ENCODE data around the gene BMAL1. TPM values are rescaled to one million over a fixed set of nuclear protein-coding genes. Genes with fewer than 3 reads are reported as not detected.

The BMAL1 gene
- total RNA-seq, 1 experiment from 2014 or later: 3.3 TPM

DNA sequence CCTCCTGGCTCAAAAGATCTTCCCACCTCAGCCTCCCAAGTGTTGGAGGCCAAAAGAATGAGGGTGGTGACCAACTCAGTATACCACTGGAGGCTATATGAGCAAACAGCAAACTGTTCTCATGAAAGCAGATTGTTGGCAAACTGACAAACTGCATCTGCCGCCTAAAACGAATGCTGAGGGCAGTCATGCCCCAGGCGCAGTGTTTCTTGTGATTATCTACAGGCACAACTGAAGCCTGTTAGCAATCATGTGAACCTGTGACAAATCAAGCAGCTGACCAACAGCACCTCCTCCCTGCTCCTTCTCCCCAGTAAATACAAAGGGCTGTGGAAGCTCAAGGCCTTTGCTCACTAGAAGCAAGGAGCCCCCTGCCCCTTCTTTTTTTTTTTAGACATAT is 137.6 kb downstream of the BMAL1 start:
- no peak overlapping the region for H3K27ac ChIP-seq (ENCODE audit: insufficient read length, low read depth, low read length)
- no peak overlapping the region for H2BK12ac ChIP-seq (ENCODE audit: insufficient read length, low read depth, low read length)
- no peak overlapping the region for H2BK120ac ChIP-seq (ENCODE audit: low read depth, low read length, poor library complexity, severe bottlenecking)
- no peak overlapping the region for H3K4ac ChIP-seq (ENCODE audit: low read depth, low read length)
- no peak overlapping the region for H2BK15ac ChIP-seq (ENCODE audit: low read depth, low read length)
- no peak overlapping the region for H2AFZ ChIP-seq (ENCODE audit: low read length)
- no peaks in the 10 kb centered on the region for H3K4me1 ChIP-seq (ENCODE audit: insufficient read depth, low read length)
- no peak overlapping the region for H3T11ph ChIP-seq (ENCODE audit: low read length)
- no peaks in the 10 kb centered on the region for H4K20me1 ChIP-seq (ENCODE audit: control insufficient read depth, insufficient read depth, insufficient read length)
- no peaks in the 10 kb centered on the region for H3K27me3 ChIP-seq (ENCODE audit: insufficient read depth, low read length)
- no peak overlapping the region for H3K23ac ChIP-seq (ENCODE audit: insufficient read length, low read depth, low read length)
- H3K14ac ChIP-seq (ENCODE audit: insufficient read depth, low read length): no peak overlapping the region
- Mint-ChIP-seq H3K4me1 (no peaks in the 10 kb centered on the region), H3K36me3 (ENCODE audit: insufficient read depth in 1 of 3, low read depth in 3 of 3) (peaks cover 10 to 32% (median 26%) of the 10 kb centered on the region in 3 experiments), H3K9me3 (no peaks in the 10 kb centered on the region), H3K4me3 (no peak overlapping the region), H3K27me3 (ENCODE audit: low read depth) (no peaks in the 10 kb centered on the region), H3K27ac (no peak overlapping the region)
- DNase-seq: no peak
- H4K8ac ChIP-seq (replicated peaks; ENCODE audit: insufficient read length, low read depth, low read length): no peak overlapping the region
- WGBS (ENCODE audit: extremely low coverage, insufficient read length, low lambda C conversion rate): no CpG with 5 or more reads among the region's 3 CpGs
- TF ChIP-seq, protein P1, sequence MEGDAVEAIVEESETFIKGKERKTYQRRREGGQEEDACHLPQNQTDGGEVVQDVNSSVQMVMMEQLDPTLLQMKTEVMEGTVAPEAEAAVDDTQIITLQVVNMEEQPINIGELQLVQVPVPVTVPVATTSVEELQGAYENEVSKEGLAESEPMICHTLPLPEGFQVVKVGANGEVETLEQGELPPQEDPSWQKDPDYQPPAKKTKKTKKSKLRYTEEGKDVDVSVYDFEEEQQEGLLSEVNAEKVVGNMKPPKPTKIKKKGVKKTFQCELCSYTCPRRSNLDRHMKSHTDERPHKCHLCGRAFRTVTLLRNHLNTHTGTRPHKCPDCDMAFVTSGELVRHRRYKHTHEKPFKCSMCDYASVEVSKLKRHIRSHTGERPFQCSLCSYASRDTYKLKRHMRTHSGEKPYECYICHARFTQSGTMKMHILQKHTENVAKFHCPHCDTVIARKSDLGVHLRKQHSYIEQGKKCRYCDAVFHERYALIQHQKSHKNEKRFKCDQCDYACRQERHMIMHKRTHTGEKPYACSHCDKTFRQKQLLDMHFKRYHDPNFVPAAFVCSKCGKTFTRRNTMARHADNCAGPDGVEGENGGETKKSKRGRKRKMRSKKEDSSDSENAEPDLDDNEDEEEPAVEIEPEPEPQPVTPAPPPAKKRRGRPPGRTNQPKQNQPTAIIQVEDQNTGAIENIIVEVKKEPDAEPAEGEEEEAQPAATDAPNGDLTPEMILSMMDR (conservative IDR thresholded peaks at IDR 0.05): no peak
- no peaks in the 10 kb centered on the region for H3K23me2 ChIP-seq (ENCODE audit: insufficient read length, low read depth, low read length, poor library complexity, severe bottlenecking)
- no peaks in the 10 kb centered on the region for H3K9me3 ChIP-seq (ENCODE audit: control insufficient read depth, low read depth, low read length)
- no peak overlapping the region for H3K18ac ChIP-seq (ENCODE audit: insufficient read length, low read depth, low read length)
- H4K5ac ChIP-seq (ENCODE audit: insufficient read length, low read depth, low read length): no peak overlapping the region
- no peak overlapping the region for H3K4me2 ChIP-seq (ENCODE audit: insufficient read depth, insufficient read length, low read length)
- no peak overlapping the region for H3K56ac ChIP-seq (ENCODE audit: insufficient read length, low read depth, low read length)
- no peak overlapping the region for H3K9ac ChIP-seq (ENCODE audit: extremely low read depth, insufficient read length, low read length)
- H2AK5ac ChIP-seq (ENCODE audit: insufficient read length, low read length): no peak overlapping the region
- no peaks in the 10 kb centered on the region for H3K79me2 ChIP-seq (ENCODE audit: insufficient read depth, low read length)
- H2BK20ac ChIP-seq (ENCODE audit: low read depth, low read length, poor library complexity, severe bottlenecking): no peak overlapping the region
- H2BK5ac ChIP-seq (ENCODE audit: insufficient read length, low read length): no peak overlapping the region
- H4K91ac ChIP-seq (ENCODE audit: insufficient read length, low read depth, low read length): no peak overlapping the region
- no peaks in the 10 kb centered on the region for H3K79me1 ChIP-seq (ENCODE audit: insufficient read depth, low read depth, low read length, poor library complexity, severe bottlenecking)
